Activated T-cell treated with anti-CD3 and anti-CD28 coated beads for 1 hour (primary cell): ENCODE results near the gene EPB41L4B.

Experiments
- DNase-seq: peaks from one replicate; pipeline ENCODE4 v3.0.0-alpha.2; 2020; ENCODE audit warnings: low read depth

The EPB41L4B gene

DNA sequence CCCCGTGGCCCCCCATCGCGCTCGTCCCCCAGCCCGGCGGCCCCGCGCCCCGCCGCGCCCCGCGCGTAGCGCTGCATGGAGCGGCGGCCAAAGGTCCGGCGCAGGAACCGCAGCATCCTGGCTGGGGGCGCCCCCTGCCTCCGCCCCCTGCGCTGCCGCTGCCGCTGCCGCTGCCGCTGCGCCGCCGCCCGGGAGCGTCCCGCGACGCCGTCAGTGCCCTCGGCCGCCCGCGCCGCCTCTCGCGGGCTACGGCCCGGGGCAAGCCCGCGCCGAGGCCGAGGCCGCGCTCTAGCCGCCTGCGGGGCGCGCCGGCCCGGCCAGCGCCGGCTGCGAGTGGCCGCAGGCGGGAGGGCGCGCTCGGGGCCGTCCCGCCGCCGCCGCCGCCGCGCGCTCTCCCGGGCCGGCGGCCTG is 523 bp downstream of the EPB41L4B start:
- DNase-seq: no peak

DNA sequence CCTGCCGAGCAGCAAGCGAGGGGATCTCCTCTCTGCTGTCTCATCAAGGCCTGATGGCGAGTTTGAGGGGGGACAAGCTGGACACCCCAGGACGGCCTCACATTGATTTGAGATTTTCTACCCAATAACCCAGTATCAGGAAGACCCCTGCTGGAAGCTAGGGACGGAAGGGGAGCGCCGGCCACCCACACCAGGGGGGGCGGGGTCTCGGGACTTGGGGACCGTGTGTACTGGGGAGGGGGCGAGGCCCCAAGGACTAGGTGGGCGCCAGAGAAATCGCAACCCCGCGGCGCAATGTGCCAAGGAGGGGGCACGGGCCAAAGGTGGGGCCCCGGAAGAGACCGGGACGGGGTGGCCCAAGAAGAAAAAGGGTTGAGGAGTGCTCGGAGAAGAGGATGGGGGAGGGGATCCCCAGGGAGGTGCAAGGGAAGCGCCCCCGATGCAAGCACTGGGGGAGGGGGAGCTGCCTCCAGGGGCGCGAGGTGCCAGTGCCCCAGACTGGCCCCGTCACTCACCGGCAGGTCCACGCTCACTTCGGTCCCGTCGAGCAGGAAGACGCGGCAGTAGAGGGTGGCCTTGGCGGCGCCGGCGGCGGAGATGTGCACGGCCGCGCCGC is 1.1 kb downstream of the EPB41L4B start:
- no peak for DNase-seq

DNA sequence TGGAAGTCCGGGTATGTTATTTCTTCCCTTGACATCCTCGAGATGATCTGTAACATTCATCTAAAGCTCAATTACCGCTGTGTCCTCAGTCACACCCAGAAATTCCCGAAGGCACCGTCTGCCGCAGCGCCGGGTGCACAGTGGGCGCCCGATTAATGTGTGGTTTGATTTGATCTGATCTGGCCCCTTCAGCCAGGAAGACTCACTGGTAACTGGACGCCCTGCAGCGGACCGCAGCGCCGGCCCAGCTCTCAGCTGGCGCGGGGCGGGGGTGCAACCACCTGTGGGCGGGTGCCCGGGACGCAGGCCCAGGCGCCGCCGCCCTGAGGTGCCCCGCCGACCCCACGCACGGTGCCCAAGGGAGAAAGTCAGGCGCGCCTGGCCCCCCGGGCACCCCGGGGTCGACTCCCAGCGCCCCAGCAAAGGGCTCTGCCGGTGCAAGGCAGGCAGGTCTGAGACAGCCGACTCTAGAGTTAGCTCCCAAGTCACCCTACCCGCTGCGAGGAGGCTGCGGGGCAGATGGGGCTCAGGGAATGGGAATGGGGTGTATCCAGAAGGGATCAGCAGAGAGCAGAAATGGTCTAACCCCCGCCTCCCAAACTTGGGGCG is 1.7 kb downstream of the EPB41L4B start:
- no peak for DNase-seq

DNA sequence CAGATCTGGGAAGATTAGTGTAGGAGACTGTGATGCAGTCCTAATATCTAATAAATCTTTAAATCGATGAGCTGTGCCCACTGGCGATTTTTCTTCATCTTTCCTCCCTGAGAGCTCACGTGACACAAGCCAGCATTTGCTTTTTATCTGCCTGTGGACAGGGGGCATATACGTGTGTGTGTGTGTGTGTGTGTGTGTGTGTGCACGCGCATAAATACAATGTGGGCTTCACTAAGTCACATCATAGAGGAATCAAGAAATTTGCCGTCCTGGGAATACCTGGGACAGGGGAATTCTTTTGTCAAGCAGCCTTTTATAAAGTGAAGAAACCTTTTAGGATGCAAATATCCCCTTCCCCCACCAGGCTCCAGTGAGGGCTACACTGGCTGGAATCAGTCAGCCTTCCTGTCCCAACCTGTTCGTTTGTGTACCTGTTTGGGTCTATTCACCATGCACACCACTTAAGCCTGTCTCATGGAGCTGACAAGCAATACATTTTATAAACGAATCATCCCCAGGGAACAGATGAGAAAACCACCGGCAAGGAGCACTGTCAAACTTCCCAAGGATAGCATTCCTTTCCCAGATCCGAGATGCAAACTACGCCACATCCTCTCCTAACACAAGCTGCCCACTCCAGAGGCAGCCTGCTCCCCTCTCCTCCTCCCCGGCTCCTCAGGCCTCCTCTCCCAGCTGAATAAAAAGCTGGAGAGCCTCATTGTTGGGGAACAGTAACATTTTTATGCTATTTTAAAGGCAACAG is 2.7 kb downstream of the EPB41L4B start:
- no peak for DNase-seq

- DNase-seq: no peak
Measured at GRCh38 chr9:109317311-109317978, 3.4 kb downstream of the EPB41L4B start.

DNA sequence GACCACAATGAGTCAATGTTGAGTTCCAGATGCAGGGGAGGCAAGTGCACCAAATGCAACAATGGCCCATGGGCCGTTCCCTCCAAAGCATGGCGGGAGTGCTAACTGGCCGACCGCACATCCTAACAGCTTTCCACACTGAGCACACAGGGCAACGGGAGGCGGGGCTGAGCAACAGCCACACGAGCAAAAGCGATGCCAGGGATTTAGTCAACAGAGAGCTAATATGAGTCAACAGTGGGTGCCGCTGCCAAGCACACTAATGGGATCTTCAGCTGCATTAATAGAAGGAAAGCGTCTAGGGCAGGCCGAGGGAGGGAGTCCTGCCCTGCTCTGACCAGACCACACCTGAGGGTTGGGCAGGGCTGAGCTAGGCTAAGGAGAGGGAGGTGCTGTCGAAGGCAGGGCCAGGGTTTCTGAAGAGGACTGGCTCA is 4.6 kb downstream of the EPB41L4B start:
- no peak for DNase-seq

DNA sequence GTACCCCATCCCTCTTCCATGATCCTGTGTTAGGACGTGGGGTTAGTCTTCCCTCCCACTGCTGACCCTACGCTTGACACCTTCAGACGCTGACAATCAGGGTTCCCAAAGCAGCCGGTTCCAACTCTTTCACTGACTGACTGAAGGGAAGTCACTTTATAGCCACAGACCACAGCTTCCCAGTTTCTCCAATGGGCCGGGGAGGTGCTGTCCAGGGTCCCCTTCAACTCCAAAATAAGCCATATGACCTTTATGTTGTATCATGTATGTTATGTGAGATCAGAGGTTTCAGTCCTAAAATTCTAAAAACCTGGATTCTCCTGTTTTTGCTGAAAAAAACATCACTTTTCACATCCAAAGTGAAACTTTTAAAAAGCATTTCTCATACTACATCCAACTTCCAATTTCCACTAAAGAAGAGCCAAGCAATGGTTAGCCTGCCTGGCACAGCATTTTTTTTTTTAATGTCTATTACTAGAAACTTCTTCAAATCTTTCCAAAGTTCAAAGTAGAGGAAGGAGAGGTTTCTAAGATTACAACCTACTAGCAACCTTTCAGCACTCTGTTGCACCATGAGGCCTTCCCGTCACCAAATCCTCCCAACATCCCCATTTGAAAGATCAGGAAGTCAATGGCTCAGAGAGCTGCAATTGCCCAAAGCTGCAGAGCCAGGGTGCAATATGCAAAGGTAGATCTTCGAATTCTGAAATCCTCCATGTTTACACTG is 5.2 kb downstream of the EPB41L4B start:
- DNase-seq: no peak

DNA sequence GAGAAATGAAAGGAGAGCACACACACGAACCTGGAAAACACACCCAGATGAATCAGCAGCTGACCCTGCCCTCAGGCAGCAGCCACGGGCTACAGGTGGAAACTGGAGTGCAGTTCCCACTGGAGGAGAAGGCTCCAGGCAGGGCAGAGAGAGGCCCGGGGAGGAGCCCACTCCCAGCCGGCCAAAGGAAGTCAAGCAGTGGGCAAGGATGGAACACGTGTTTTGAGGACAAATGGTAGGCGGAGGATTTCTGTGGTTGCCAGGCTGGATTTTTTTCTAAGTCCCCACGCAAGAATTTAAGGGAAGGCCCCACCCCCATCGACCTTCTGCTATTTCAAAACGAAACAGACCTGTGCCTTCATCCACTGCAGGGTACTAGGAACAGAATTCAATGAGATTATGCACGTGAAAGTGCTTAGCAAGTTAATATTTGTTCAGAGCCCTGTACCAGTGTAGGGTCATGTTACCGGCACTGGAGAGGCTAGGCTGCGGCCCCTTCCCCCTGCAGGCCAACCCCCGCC is 6.8 kb downstream of the EPB41L4B start:
- DNase-seq: no peak

DNA sequence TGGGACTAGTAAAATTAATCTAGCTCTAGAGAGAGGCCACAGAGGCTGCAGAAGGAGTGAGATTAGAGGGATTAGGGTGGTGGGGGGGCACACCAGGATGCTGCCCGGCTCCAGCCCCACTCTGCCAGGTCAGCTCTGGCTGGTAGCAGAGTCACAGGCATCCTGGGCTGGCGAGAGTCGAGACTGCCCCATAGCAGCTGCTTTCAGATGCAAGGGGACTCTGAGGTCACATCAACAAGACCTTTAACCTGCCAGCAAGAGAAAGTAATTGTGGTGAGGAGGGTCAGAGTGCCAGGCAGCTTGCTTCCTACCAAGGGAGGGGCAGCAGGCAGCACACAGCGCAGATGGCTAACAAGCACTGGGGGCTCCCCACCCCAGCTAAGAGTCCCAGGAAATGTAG is 7.5 kb downstream of the EPB41L4B start:
- DNase-seq: no peak

- DNase-seq: no peak
Measured at GRCh38 chr9:109312783-109313182, 8.1 kb downstream of the EPB41L4B start.

DNA sequence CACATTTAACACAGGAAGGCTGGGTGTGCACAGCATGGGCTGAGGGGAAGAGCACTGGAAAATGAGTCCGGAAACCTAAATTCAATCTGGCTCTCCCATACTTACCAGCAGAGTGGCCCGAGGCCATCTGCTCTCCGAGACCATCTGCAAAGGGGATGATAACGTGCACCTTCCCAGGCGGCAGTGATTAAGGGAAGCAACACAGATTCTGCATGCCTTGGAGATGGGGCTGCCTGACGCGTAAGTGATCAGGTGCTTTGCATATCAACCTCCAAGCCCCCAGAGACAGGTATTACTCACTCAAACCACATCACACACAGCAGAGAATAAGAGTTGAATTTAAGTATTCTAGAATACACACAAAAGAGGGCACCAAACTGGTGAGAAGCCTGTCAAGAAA is 9.1 kb downstream of the EPB41L4B start:
- no peak for DNase-seq

GRCh38 chr9:109311286-109311685 is 9.6 kb downstream of the EPB41L4B start:
- no peak for DNase-seq

GRCh38 chr9:109310486-109310901 is 10.4 kb downstream of the EPB41L4B start:
- DNase-seq: no peak

DNA sequence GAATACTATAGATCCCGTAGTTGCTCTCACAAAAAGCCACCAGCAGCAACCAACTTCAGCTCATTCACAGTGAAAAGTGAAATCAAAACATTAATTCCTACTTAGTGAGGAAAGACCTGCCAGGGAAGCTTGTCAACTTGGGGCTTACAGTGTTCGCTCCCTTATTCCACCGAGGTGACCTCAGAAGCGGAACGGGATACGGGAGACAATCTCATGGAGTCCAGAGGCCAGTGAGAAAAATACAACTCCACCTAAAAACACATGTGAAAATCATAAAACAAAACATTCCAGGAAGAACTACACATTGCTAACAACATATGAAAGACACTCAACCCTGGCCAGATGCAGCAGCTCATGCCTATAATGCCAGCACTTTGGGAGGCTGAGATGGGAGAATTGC is 11.6 kb downstream of the EPB41L4B start:
- no peak for DNase-seq

DNA sequence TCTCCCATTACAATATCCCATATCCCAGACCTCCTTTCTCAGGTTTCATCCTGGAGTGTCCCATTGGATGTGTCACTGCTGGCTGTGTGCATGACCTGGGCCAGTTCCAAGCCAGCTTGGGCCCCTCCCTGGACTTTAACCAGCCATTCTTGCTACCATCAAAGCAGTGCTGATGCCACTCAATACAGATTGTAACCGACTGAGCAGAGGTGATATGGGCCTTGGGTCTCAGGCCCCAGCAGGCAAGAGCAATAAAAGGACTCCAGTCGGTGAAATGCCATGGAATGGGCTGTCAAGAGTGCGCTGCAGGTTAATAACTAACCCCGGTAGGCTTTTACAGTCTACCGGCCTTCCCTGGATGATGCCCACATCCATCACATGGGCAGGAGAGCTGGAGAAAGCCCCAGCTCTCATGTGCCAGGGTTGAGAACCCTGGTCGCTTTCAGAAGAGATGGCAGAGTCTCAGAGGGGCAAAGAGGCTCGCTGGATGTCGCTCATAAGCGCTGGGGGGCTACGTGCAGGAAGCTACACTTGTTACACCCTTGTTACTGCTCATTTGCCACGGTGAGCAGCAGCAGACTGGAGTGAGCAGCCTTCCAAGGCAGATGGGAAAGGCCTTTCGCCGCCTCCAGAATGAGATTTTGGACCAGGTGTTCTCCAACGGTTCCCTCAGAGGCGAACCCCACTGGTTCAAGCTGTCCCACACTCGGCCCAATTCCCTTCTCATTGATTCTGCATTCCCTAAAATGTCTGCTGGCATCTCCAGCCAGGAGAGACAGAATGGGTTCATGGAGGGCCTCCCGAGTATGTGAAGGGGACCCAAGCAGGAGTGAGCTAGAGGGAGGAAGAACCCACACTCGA is 13.2 kb downstream of the EPB41L4B start:
- no peak for DNase-seq

DNA sequence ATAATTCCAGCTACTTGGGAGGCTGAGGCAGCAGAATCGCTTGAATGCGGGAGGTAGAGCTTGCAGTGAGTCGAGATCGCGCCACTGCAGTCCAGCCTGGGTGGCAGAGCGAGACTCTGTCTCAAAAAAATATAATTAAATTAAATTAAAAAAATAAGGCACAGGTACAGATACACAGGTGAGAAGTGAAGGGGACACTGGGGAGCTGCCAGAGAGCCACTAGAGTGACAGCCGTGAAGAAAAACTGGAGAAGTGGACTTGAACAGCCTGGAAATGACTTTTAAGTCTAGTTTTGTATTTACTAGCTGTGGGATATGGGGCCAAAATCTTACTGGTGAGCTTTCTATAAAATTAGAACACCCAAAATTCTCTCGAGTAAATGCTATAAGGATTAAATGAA is 15.1 kb downstream of the EPB41L4B start:
- no peak for DNase-seq

GRCh38 chr9:109304347-109304746 is 16.5 kb downstream of the EPB41L4B start:
- DNase-seq: no peak

DNA sequence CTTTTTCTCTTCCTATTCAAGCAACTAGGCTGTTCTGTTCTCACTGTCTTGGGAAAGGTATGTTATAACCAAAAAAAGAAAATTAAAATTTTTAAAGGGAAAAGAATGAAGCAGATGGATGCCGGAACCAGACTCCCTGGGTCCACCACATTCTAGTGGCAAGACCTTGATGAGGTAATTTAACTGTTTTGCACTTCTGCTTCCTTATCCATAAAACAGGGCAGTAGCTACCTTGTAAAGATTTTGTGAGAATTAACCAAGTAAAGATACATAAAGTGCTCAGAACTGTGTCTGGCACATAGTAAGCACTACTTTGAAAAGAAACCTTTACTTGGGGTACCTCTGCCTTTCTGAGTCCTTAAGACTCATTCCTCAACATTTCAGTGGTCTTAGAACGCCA is 17.0 kb downstream of the EPB41L4B start:
- DNase-seq: no peak

GRCh38 chr9:109302606-109303005 is 18.3 kb downstream of the EPB41L4B start:
- DNase-seq: no peak

DNA sequence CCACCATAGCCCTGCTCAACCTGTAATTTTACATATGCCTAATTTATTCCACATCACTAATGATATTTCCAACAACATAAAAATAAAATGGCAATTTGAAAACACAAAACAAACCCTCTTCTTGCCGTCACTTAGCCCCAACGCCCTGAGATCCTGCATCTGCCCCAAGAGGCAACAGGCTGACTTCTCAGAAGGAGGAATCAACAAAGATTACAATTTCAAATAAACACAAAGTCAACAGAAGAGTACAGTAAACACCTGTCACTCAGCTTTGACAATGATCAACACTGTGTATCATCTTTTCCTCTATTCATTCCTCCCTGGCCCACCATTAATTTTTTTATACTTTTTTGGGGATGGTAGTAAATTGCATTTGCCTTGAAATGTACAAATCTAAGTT is 19.8 kb downstream of the EPB41L4B start:
- DNase-seq: no peak

DNA sequence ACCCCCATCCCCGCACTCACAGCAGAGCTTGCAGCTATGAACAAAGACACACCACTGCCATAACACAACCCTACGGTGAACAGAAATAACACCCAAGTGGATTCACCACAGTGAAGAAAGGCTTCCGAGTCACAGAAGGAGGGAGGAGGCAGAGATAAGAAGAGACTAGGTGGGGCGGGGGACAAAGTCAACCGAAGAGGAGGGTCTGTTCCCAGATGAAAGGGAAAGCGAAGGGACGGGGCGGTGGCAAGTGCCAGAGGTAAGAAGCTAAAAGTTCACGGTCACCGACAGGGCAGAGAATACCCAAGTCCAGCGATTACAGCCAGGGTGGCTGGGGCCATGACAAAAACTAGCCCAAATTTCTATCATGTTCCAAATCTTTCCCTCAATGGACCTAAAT is 21.0 kb downstream of the EPB41L4B start:
- DNase-seq: no peak
